Measurements from ENCODE around the gene CTCF.
A peak's percentile ranks its signal among the peaks of the same experiment; 100 is the strongest.

CTCF gene

GRCh38 chr16:67667817-67668494 lies 105.6 kb downstream of the CTCF start:
- DNase-seq, result peak; percentile 87

- DNase-seq, result no peak
Observed at GRCh38 chr16:67668495-67669157, 106.3 kb downstream of the CTCF start.

- DNase-seq, result no peak
Observed at GRCh38 chr16:67669499-67670101, 107.3 kb downstream of the CTCF start.

- DNase-seq, result no peak
Observed at GRCh38 chr16:67672306-67672705, 110.0 kb downstream of the CTCF start.

- no peak for DNase-seq
Observed at GRCh38 chr16:67672739-67673662, 110.7 kb downstream of the CTCF start.

GRCh38 chr16:67673712-67674580 lies 111.6 kb downstream of the CTCF start:
- DNase-seq, result no peak

- peak; percentile 24 for DNase-seq
Observed at GRCh38 chr16:67674851-67675578, 112.7 kb downstream of the CTCF start.

- no peak for DNase-seq
Observed at GRCh38 chr16:67675579-67675935, 113.2 kb downstream of the CTCF start.

- no peak for DNase-seq
Observed at GRCh38 chr16:67675999-67676398, 113.7 kb downstream of the CTCF start.

- no peak for DNase-seq
Observed at GRCh38 chr16:67676516-67676915, 114.2 kb downstream of the CTCF start.

- DNase-seq, result no peak
Observed at GRCh38 chr16:67676939-67677338, 114.6 kb downstream of the CTCF start.

GRCh38 chr16:67677712-67678111 lies 115.4 kb downstream of the CTCF start:
- no peak for DNase-seq

GRCh38 chr16:67678354-67679023 lies 116.2 kb downstream of the CTCF start:
- DNase-seq, result no peak

GRCh38 chr16:67679935-67680897 lies 117.9 kb downstream of the CTCF start:
- no peak for DNase-seq

GRCh38 chr16:67683767-67684166 lies 121.4 kb downstream of the CTCF start:
- no peak for DNase-seq

- DNase-seq, result no peak
Observed at GRCh38 chr16:67685388-67686112, 123.2 kb downstream of the CTCF start.
